NB4 (cell line): ENCODE measurements around the gene CCDC51.

Source experiments
- CTCF ChIP-seq: IDR thresholded peaks from one replicate; pipeline ENCODE4 v1.5.1; 2012; ENCODE audit warnings: low read depth, low read length
- MAX ChIP-seq: IDR thresholded peaks from 2 replicates; pipeline ENCODE4 v1.6.1; 2011; ENCODE audit warnings: low read depth, low read length
- POLR2A ChIP-seq: IDR thresholded peaks from 2 replicates; pipeline ENCODE4 v1.6.1; 2011; ENCODE audit warnings: mild to moderate bottlenecking; ENCODE audit not compliant: insufficient read length; ENCODE audit errors: extremely low read depth

GRCh38 chr3:48420561-48420960 is 19.4 kb downstream of the CCDC51 start:
- no peak for TF ChIP-seq CTCF
- TF ChIP-seq POLR2A = no peak
- no peak for TF ChIP-seq MAX
